ENCODE data around the gene F2. TPM values are rescaled to one million over a fixed set of nuclear protein-coding genes. Genes with fewer than 3 reads are reported as not detected.

F2 gene
- total RNA-seq, 1 donor from 2014 or later, result not detected

- TF ChIP-seq, protein P1, sequence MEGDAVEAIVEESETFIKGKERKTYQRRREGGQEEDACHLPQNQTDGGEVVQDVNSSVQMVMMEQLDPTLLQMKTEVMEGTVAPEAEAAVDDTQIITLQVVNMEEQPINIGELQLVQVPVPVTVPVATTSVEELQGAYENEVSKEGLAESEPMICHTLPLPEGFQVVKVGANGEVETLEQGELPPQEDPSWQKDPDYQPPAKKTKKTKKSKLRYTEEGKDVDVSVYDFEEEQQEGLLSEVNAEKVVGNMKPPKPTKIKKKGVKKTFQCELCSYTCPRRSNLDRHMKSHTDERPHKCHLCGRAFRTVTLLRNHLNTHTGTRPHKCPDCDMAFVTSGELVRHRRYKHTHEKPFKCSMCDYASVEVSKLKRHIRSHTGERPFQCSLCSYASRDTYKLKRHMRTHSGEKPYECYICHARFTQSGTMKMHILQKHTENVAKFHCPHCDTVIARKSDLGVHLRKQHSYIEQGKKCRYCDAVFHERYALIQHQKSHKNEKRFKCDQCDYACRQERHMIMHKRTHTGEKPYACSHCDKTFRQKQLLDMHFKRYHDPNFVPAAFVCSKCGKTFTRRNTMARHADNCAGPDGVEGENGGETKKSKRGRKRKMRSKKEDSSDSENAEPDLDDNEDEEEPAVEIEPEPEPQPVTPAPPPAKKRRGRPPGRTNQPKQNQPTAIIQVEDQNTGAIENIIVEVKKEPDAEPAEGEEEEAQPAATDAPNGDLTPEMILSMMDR (IDR thresholded peaks at IDR 0.05), result no peak
- Mint-ChIP-seq H3K36me3 (ENCODE audit: low read depth) (no peaks in the 10 kb centered on the region), H3K9me3 (no peaks in the 10 kb centered on the region), H3K4me1 (no peaks in the 10 kb centered on the region), H3K27me3 (no peaks in the 10 kb centered on the region), H3K27ac (no peak overlapping the region), H3K4me3 (no peak overlapping the region)
- ChIA-PET CTCF (no interaction called here), POLR2A (no interaction called here)
- ATAC-seq (ENCODE audit: low read depth), result no peak
- DNase-seq, result no peak
- intact Hi-C loops (cut with micrococcal nuclease), result no loop called here
Measured at GRCh38 chr11:46733234-46733633, 14.2 kb downstream of the F2 start.

DNA sequence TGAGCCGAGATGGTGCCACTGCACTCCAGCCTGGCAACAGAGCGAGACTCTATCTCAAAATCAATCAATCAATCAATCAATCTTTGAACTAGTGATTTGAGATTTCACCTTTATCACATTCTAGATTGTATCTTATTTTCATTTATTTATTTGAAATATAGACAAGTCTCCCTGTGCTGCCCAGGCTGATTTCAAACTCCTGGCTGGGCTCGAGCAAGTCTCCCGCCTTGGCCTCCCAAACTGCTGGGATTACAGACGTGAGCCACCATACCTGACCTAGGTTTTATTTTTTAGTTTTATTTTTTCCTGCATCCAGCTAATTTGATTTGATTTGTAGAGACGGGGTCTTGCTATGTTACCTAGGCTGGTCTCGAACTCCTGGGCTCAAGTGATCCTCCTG, 17.1 kb downstream of the F2 start:
- ATAC-seq (ENCODE audit: low read depth) (no peak), DNase-seq (no peak)
- no peak overlapping the region for H3K27ac Mint-ChIP-seq
- H3K36me3 Mint-ChIP-seq (ENCODE audit: low read depth), result no peaks in the 10 kb centered on the region
- no peaks in the 10 kb centered on the region for H3K27me3 Mint-ChIP-seq
- intact Hi-C loops (cut with micrococcal nuclease), result no loop called here
- TF ChIP-seq, protein P1 (IDR thresholded peaks at IDR 0.05), result no peak
- ChIA-PET CTCF (no interaction called here), POLR2A (no interaction called here)
- H3K9me3 Mint-ChIP-seq, result no peaks in the 10 kb centered on the region
- no peak overlapping the region for H3K4me3 Mint-ChIP-seq
- H3K4me1 Mint-ChIP-seq, result no peaks in the 10 kb centered on the region

DNA sequence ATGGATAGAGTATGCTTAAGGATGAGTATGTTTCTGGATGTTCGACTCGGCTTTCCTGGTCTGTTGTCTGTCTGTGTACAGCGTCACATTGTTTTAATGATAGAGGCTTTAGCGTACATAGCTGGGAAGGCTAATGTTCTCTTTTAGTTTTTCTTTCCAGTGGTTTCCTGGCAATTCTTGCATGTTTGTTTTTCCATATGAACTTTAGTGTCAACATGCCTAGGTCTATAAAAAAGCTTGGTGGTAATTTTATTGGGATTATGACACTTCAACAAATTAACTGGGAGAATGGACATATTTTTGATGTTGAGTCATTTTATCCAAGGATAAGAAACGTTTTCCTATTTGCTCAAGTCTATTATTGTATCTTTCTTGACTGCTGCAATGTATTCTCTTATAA, 17.6 kb downstream of the F2 start:
- Mint-ChIP-seq H3K9me3 (no peaks in the 10 kb centered on the region), H3K27ac (no peak overlapping the region), H3K4me3 (no peak overlapping the region), H3K36me3 (ENCODE audit: low read depth) (peaks cover 4% of the 10 kb centered on the region), H3K27me3 (no peaks in the 10 kb centered on the region), H3K4me1 (no peaks in the 10 kb centered on the region)
- no peak for DNase-seq
- POLR2A ChIA-PET, result no interaction called here
- CTCF ChIA-PET, result no interaction called here
- TF ChIP-seq, protein P1 (IDR thresholded peaks at IDR 0.05), result no peak
- intact Hi-C loops (cut with micrococcal nuclease), result no loop called here
- no peak for ATAC-seq (ENCODE audit: low read depth)

DNA sequence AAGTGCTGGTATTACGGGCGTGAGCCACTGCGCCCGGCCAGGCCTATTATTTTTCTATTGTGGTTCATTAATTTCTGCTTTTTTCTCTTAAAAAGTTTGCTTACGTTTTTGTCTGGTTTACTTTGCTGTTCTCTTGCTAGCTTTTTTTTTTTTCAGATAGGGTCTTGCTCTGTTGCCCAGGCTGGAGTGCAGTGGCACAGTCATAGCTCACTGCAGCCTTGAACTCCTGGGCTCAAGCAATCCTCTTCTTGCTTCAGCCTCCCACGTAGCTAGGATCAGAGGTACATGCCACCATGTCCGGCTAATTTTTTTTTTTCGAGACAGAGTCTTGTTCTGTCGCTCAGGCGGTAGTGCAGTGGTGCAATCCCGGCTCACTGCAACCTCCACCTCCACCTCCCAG, 18.7 kb downstream of the F2 start:
- no peak overlapping the region for H3K27ac Mint-ChIP-seq
- H3K27me3 Mint-ChIP-seq, result no peaks in the 10 kb centered on the region
- DNase-seq, result no peak
- intact Hi-C loops (cut with micrococcal nuclease), result no loop called here
- ChIA-PET CTCF (no interaction called here), POLR2A (no interaction called here)
- ATAC-seq (ENCODE audit: low read depth), result no peak
- peaks cover 15% of the 10 kb centered on the region for H3K36me3 Mint-ChIP-seq (ENCODE audit: low read depth)
- no peak overlapping the region for H3K4me3 Mint-ChIP-seq
- TF ChIP-seq, protein P1 (IDR thresholded peaks at IDR 0.05), result no peak
- H3K4me1 Mint-ChIP-seq, result no peaks in the 10 kb centered on the region
- no peaks in the 10 kb centered on the region for H3K9me3 Mint-ChIP-seq

DNA sequence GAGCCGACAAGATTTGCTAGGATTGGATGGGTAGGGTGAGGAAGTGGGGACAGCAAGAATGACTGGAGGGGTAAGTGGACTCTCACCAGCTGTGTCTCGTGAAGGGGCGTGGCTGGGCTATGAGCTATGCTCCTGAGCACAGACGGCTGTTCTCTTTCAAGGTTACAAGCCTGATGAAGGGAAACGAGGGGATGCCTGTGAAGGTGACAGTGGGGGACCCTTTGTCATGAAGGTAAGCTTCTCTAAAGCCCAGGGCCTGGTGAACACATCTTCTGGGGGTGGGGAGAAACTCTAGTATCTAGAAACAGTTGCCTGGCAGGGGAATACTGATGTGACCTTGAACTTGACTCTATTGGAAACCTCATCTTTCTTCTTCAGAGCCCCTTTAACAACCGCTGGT, 19.9 kb downstream of the F2 start:
- no peaks in the 10 kb centered on the region for H3K4me1 Mint-ChIP-seq
- no peak overlapping the region for H3K27ac Mint-ChIP-seq
- no peak for ATAC-seq (ENCODE audit: low read depth)
- TF ChIP-seq, protein P1 (IDR thresholded peaks at IDR 0.05), result no peak
- H3K9me3 Mint-ChIP-seq, result no peaks in the 10 kb centered on the region
- no peak overlapping the region for H3K4me3 Mint-ChIP-seq
- peaks cover 25% of the 10 kb centered on the region for H3K36me3 Mint-ChIP-seq (ENCODE audit: low read depth)
- intact Hi-C loops (cut with micrococcal nuclease), result no loop called here
- no peaks in the 10 kb centered on the region for H3K27me3 Mint-ChIP-seq
- POLR2A ChIA-PET, result interaction anchor here (0.6 kb wide), 1 partner anchor 11 kb away, joined by 4 read pairs; no protein-coding TSS in a partner anchor
- DNase-seq, result no peak
- CTCF ChIA-PET, result no interaction called here
